K562 (cell line): ENCODE results near the gene NLRP4. TPM values are rescaled to one million over a fixed set of nuclear protein-coding genes. Genes with fewer than 3 reads are reported as not detected.

ENCODE experiments used
- ATAC-seq: fragments of 200-7000 bp; cut with Tn5 transposase; 3 replicates; pipeline ENCODE4 v1.9.1; 2020; ENCODE audit warnings: moderate library complexity
- BruUV-seq: library from RNA; stranded (reverse); fragments of 400-500 nt; replicated peaks from 2 replicates; lab custom pipeline; 2021; lab: Mats Ljungman, UMichigan
- CTCF ChIA-PET: fragments of 300-600 bp; formaldehyde crosslinking; extraction: SDS; loops from one replicate; lab custom pipeline; 2021; ENCODE audit warnings: low intra/inter-chr PET ratio; lab: Yijun Ruan, JAX
- POLR2A ChIA-PET: fragments of 300-600, 350-650 bp; sonication (Branson Sonifier 250); formaldehyde crosslinking; extraction: SDS; loops from one replicate; lab custom pipeline; 2021; ENCODE audit warnings: antibody characterized with exemption, inconsistent platforms; lab: Yijun Ruan, JAX
- DNase-seq, 4 experiments: peaks; one replicate each; pipeline versions ENCODE4 v3.0.0 to v3.0.0-alpha.2; 2011 to 2018; ENCODE audit warnings: low spot score in 3 of 4, mixed read lengths in 3 of 4; ENCODE audit errors: extremely low read depth in 1 of 4
- FAIRE-seq: peaks from 2 replicates; lab custom pipeline; 2011; peaks lifted over from hg19 to GRCh38; lab: Jason Lieb, UNC
- H2AFZ ChIP-seq: 2 replicates; pipeline ENCODE4 v1.6.0; 2011; ENCODE audit warnings: low read depth, low read length, control low read depth, inconsistent platforms
- H3K27ac ChIP-seq: fragments of 200-600 bp; 3 replicates; pipeline ENCODE4 v1.8.0; 2011; ENCODE audit warnings: low read depth, mild to moderate bottlenecking, control low read depth, inconsistent platforms, low read length, moderate library complexity, mixed read lengths; ENCODE audit errors: extremely low read depth
- H3K27me3 ChIP-seq, 2 experiments: fragments of 300-600 bp in 1 of 2; 2 replicates in 1 of 2; 3 replicates in 1 of 2; pipeline versions ENCODE4 v1.6.0 to v1.8.0; 2011; ENCODE audit warnings: inconsistent platforms in 2 of 2, low read length in 2 of 2, mild to moderate bottlenecking in 1 of 2, mixed read lengths in 1 of 2, moderate library complexity in 1 of 2; ENCODE audit not compliant: control insufficient read depth in 2 of 2, insufficient read depth in 2 of 2
- H3K36me3 ChIP-seq: fragments of 300-600 bp; 3 replicates; pipeline ENCODE4 v1.8.0; 2011; ENCODE audit warnings: mild to moderate bottlenecking, low read length, inconsistent platforms; ENCODE audit not compliant: control insufficient read depth, insufficient read depth
- H3K4me1 ChIP-seq, 2 experiments: fragments of 200-600 bp in 1 of 2; replicated peaks in 1 of 2; 2 replicates in 1 of 2; 3 replicates in 1 of 2; pipeline versions ENCODE4 v1.5.1 to v1.8.0; 2011; ENCODE audit warnings: inconsistent platforms in 2 of 2, low read length in 2 of 2, mild to moderate bottlenecking in 1 of 2, mixed read lengths in 1 of 2, moderate library complexity in 1 of 2; ENCODE audit not compliant: control insufficient read depth in 2 of 2, insufficient read depth in 2 of 2
- H3K4me2 ChIP-seq: 2 replicates; pipeline ENCODE4 v1.6.1; 2011; ENCODE audit warnings: low read length, control low read depth, inconsistent platforms, mixed read lengths; ENCODE audit not compliant: insufficient read depth
- H3K4me3 ChIP-seq: fragments of 200-600 bp; sonication (generic), shearing (Covaris generic); 2 replicates; pipeline ENCODE4 v1.5.1; 2016; ENCODE audit warnings: control low read depth, inconsistent platforms
- H3K79me2 ChIP-seq: fragments of 200-600 bp; 3 replicates; pipeline ENCODE4 v1.8.0; 2011; ENCODE audit warnings: low read length, inconsistent platforms; ENCODE audit not compliant: control insufficient read depth, insufficient read depth
- H3K9ac ChIP-seq, 2 experiments: 2 replicates each; pipeline versions ENCODE4 v1.6.0 to v1.6.1; 2011; ENCODE audit warnings: low read depth in 2 of 2, low read length in 2 of 2, control low read depth in 1 of 2, inconsistent platforms in 1 of 2, mild to moderate bottlenecking in 1 of 2, mixed read lengths in 1 of 2; ENCODE audit not compliant: insufficient read depth in 1 of 2
- H3K9me1 ChIP-seq: one replicate; pipeline ENCODE4 v1.6.0; 2011; ENCODE audit warnings: inconsistent platforms, mild to moderate bottlenecking, low read length, moderate library complexity; ENCODE audit not compliant: control insufficient read depth, insufficient read depth
- H3K9me3 ChIP-seq: replicated peaks from 2 replicates; pipeline ENCODE4 v1.5.1; 2011; ENCODE audit warnings: low read depth, low read length, inconsistent platforms; ENCODE audit not compliant: control insufficient read depth, insufficient read depth
- H4K20me1 ChIP-seq: replicated peaks from 2 replicates; pipeline ENCODE4 v1.6.1; 2011; ENCODE audit warnings: low read length, inconsistent platforms, mixed read lengths; ENCODE audit not compliant: control insufficient read depth, insufficient read depth
- BRD4 ChIP-seq: fragments of 200-600 bp; sonication (generic); IDR thresholded peaks from 2 replicates; pipeline ENCODE4 v1.6.1; 2017; ENCODE audit warnings: inconsistent platforms
- BRF1 ChIP-seq: IDR thresholded peaks from 3 replicates; pipeline ENCODE4 v1.6.1; 2011; ENCODE audit warnings: borderline replicate concordance, mild to moderate bottlenecking; ENCODE audit not compliant: insufficient read length; ENCODE audit errors: extremely low read depth
- L3MBTL2 ChIP-seq: fragments of 450-650 bp; IDR thresholded peaks from 2 replicates; pipeline ENCODE4 v1.6.1; 2016; ENCODE audit warnings: mild to moderate bottlenecking, moderate library complexity
- MCM5 ChIP-seq: fragments of 450-650 bp; IDR thresholded peaks from 2 replicates; pipeline ENCODE4 v1.6.1; 2016; ENCODE audit warnings: low read depth
- MED1 ChIP-seq: sonication (generic); formaldehyde crosslinking; IDR thresholded peaks from 2 replicates; pipeline ENCODE4 v1.8.1; 2023; ENCODE audit warnings: missing genetic modification reagents, borderline replicate concordance
- RBM22 ChIP-seq: fragments of 200-400 bp; formaldehyde crosslinking; IDR thresholded peaks from 2 replicates; pipeline ENCODE4 v1.6.1; 2018; ENCODE audit warnings: low read length, low read depth; ENCODE audit not compliant: poor library complexity, severe bottlenecking
- RHOXF2B ChIP-seq: fragments of 250-450 bp; sonication (Bioruptor Pico); conservative IDR thresholded peaks from 2 replicates; pipeline ENCODE4 v1.5.1; 2021
- SIRT6 ChIP-seq: IDR thresholded peaks from one replicate; pipeline ENCODE4 v1.6.1; 2012; ENCODE audit warnings: low read depth, mild to moderate bottlenecking, control low read depth, inconsistent platforms, low read length, moderate library complexity
- SP2 ChIP-seq: IDR thresholded peaks from 2 replicates; pipeline ENCODE4 v1.6.1; 2011; ENCODE audit warnings: mild to moderate bottlenecking, low read depth, low read length, moderate library complexity; ENCODE audit not compliant: poor library complexity, severe bottlenecking; ENCODE audit errors: extremely low read depth
- TEAD4 ChIP-seq, 2 experiments: sonication (generic) in 1 of 2; formaldehyde crosslinking in 1 of 2; IDR thresholded peaks; 2 replicates each; pipeline versions ENCODE4 v1.6.1 to v1.8.0; 2012 to 2022; ENCODE audit warnings: borderline replicate concordance in 1 of 2, inconsistent platforms in 1 of 2, low read length in 1 of 2, mild to moderate bottlenecking in 1 of 2, missing genetic modification reagents in 1 of 2
- ZNF124 ChIP-seq: sonication (generic); formaldehyde crosslinking; IDR thresholded peaks from 2 replicates; pipeline ENCODE4 v1.8.1; 2022; ENCODE audit warnings: missing genetic modification reagents
- ZNF384 ChIP-seq: IDR thresholded peaks from 2 replicates; pipeline ENCODE4 v1.6.1; 2012; ENCODE audit warnings: low read depth, low read length, improper control_type of control experiment
- ZNF41 ChIP-seq: fragments of 250-450 bp; sonication (Bioruptor Pico); conservative IDR thresholded peaks from 2 replicates; pipeline ENCODE4 v1.4.0; 2020; ENCODE audit warnings: mild to moderate bottlenecking
- WGBS: fragments of 100-300 bp; shearing (Covaris generic); methylation state at CpG from one replicate; pipeline ENCODE4 v1.1.6; 2016; ENCODE audit warnings: low coverage, mixed read lengths; ENCODE audit not compliant: insufficient coverage; ENCODE audit errors: missing lambda C conversion rate; 5-methylcytosine and 5-hydroxymethylcytosine counted together
- in situ Hi-C: fragments of 300-500 bp; cut with MboI; formaldehyde crosslinking; loops from 4 replicates; pipeline ENCODE4 v1.15.0; 2018; ENCODE audit warnings: inconsistent platforms, mixed read lengths
- intact Hi-C: fragments of 100-400 bp; cut with micrococcal nuclease; formaldehyde crosslinking; loops from 2 replicates; pipeline ENCODE4 v1.14.2; 2022
- polyA plus RNA-seq, 8 experiments: library from polyadenylated mRNA; depleted of rRNA in 4 of 8; stranded (reverse) in 5 of 8; unstranded in 3 of 8; fragments of >200 nt; fragmentation: Nextera tagmentation in 2 of 8; fragmentation: Illumina TruSeq in 1 of 8; extraction: Ambion mirVana in 2 of 8; extraction: Trizol in 1 of 8; gene quantifications; 2 replicates each; pipeline versions ENCODE4 v1.2.1 to v1.2.3, GENCODE V29; 2011 to 2014; ENCODE audit warnings: inconsistent platforms in 1 of 8, missing spikeins in 1 of 8
- total RNA-seq, 7 experiments: library from RNA; depleted of rRNA in 6 of 7; stranded (reverse); fragments of >200 nt in 6 of 7; fragmentation: Illumina TruSeq in 2 of 7; extraction: Trizol in 2 of 7; gene quantifications; 2 replicates each; pipeline versions ENCODE4 v1.2.1 to v1.2.3, GENCODE V29; 2011 to 2021; ENCODE audit warnings: low replicate concordance in 1 of 7
- TF ChIP-seq, protein P1 (sequence below): fragments of 250-450 bp; sonication (Bioruptor Pico); IDR thresholded peaks from 2 replicates; pipeline ENCODE4 v1.9.0; 2021; ENCODE audit warnings: mild to moderate bottlenecking, inconsistent platforms

NLRP4 gene
- total and polyA plus RNA-seq, 9 of the 15 experiments (the other 6 are each of a cell fraction or from before 2014, with no cell fraction given) = 0.03 to 0.14 (median 0.05) TPM; not detected in 3

DNA sequence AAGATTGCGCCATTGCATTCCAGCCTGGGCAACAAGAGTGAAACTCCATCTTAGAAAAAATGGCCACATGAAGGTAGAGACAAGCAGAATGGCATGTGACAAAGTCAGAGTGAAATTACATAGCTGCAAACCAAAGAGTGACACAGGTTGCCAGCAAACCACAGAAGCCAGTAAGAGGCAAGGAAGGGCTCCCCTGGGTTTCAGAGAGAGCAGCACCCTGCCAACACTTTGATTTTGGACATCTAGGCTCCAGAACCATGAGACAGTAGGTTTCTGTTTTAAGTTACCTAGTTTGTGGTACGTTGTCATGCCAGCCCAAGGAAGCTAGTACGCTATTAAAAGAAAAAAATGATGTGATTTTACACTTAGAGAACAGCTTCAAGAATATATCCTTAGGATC is 1.9 kb downstream of the NLRP4 start:
- no peaks in the 10 kb centered on the region for H3K4me1 ChIP-seq
- H3K27me3 ChIP-seq = no peaks in the 10 kb centered on the region
- no peaks in the 10 kb centered on the region for H3K9me3 ChIP-seq
- intact Hi-C loops (no loop called here), in situ Hi-C loops (no loop called here)
- no peaks in the 10 kb centered on the region for H3K9me1 ChIP-seq
- H4K20me1 ChIP-seq = no peaks in the 10 kb centered on the region
- WGBS = 0% methylated on average over 3 of the region's 3 CpGs
- CTCF ChIA-PET = no interaction called here
- DNase-seq (no peak), ATAC-seq (no peak), FAIRE-seq (no peak)
- no peaks in the 10 kb centered on the region for H3K36me3 ChIP-seq
- BruUV-seq = no TSS peak
- H3K27ac ChIP-seq = no peak overlapping the region
- H3K4me3 ChIP-seq = no peak overlapping the region
- H3K4me2 ChIP-seq = no peak overlapping the region
- no peaks in the 10 kb centered on the region for H3K79me2 ChIP-seq
- H2AFZ ChIP-seq = no peak overlapping the region
- no peak overlapping the region for H3K9ac ChIP-seq
- TF ChIP-seq ZNF41 (CRISPR knock-in tag) (no peak), L3MBTL2 (no peak), MCM5 (no peak), RBM22 (no peak), BRF1 (no peak), TEAD4 (IDR thresholded peaks at IDR 0.05; ENCODE audit: low read length) (no peak), TEAD4 (CRISPR knock-in tag; IDR thresholded peaks at IDR 0.05; ENCODE audit: borderline replicate concordance) (no peak), ZNF124 (no peak), SP2 (no peak), RHOXF2B (CRISPR knock-in tag) (no peak), MED1 (CRISPR knock-in tag) (no peak), SIRT6 (no peak), BRD4 (no peak), ZNF384 (no peak)
- TF ChIP-seq, protein P1, sequence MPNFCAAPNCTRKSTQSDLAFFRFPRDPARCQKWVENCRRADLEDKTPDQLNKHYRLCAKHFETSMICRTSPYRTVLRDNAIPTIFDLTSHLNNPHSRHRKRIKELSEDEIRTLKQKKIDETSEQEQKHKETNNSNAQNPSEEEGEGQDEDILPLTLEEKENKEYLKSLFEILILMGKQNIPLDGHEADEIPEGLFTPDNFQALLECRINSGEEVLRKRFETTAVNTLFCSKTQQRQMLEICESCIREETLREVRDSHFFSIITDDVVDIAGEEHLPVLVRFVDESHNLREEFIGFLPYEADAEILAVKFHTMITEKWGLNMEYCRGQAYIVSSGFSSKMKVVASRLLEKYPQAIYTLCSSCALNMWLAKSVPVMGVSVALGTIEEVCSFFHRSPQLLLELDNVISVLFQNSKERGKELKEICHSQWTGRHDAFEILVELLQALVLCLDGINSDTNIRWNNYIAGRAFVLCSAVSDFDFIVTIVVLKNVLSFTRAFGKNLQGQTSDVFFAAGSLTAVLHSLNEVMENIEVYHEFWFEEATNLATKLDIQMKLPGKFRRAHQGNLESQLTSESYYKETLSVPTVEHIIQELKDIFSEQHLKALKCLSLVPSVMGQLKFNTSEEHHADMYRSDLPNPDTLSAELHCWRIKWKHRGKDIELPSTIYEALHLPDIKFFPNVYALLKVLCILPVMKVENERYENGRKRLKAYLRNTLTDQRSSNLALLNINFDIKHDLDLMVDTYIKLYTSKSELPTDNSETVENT (CRISPR knock-in tag) = no peak
- POLR2A ChIA-PET = interaction anchor here (1.1 kb wide), 1 partner anchor 201 kb away, joined by 3 read pairs; no protein-coding TSS in a partner anchor
